OCI-LY1 (cell line): ENCODE results near the gene SPPL3.

Experiments used
- H2AFZ ChIP-seq: fragments of 200-600 bp; sonication (generic), shearing (Covaris generic); 2 replicates; pipeline ENCODE4 v1.6.0; 2014; ENCODE audit warnings: antibody characterized with exemption, mild to moderate bottlenecking, low read length
- H3F3A ChIP-seq: fragments of 200-600 bp; sonication (generic), shearing (Covaris generic); 2 replicates; pipeline ENCODE4 v1.6.0; 2014; ENCODE audit warnings: mild to moderate bottlenecking, antibody characterized with exemption, low read length, moderate library complexity; ENCODE audit not compliant: insufficient read depth
- H3K27ac ChIP-seq: fragments of 200-600 bp; sonication (generic); 2 replicates; pipeline ENCODE4 v1.5.1; 2014; ENCODE audit warnings: low read length, mixed run types, mild to moderate bottlenecking, low read depth; ENCODE audit not compliant: poor library complexity, severe bottlenecking
- H3K27me3 ChIP-seq: fragments of 200-600 bp; sonication (generic); 2 replicates; pipeline ENCODE4 v1.6.0; 2014; ENCODE audit warnings: antibody characterized with exemption, mild to moderate bottlenecking, low read length, moderate library complexity; ENCODE audit not compliant: insufficient read depth
- H3K36me3 ChIP-seq: fragments of 200-600 bp; sonication (generic); 2 replicates; pipeline ENCODE4 v1.6.1; 2014; ENCODE audit warnings: mild to moderate bottlenecking, antibody characterized with exemption, low read length, moderate library complexity, mixed read lengths; ENCODE audit not compliant: insufficient read depth
- H3K4me1 ChIP-seq: fragments of 200-600 bp; sonication (generic); 2 replicates; pipeline ENCODE4 v1.5.1; 2014; ENCODE audit warnings: mild to moderate bottlenecking, low read length, moderate library complexity; ENCODE audit not compliant: insufficient read depth, severe bottlenecking
- H3K4me2 ChIP-seq: fragments of 200-600 bp; sonication (generic), shearing (Covaris generic); 2 replicates; pipeline ENCODE4 v1.6.1; 2014; ENCODE audit warnings: low read length
- H3K4me3 ChIP-seq: fragments of 200-600 bp; sonication (generic); 2 replicates; pipeline ENCODE4 v1.5.1; 2014; ENCODE audit warnings: low read length, low read depth, mild to moderate bottlenecking, mixed read lengths; ENCODE audit not compliant: poor library complexity, severe bottlenecking
- H3K79me2 ChIP-seq: fragments of 200-600 bp; shearing (Covaris generic); 2 replicates; pipeline ENCODE4 v1.6.1; 2016; ENCODE audit warnings: mixed run types, low read length, mixed read lengths; ENCODE audit not compliant: insufficient read depth
- H3K9ac ChIP-seq: fragments of 200-600 bp; sonication (generic), shearing (Covaris generic); 2 replicates; pipeline ENCODE4 v1.6.1; 2014; ENCODE audit warnings: mild to moderate bottlenecking, low read length, mixed read lengths
- H3K9me2 ChIP-seq: fragments of 200-600 bp; sonication (generic), shearing (Covaris generic); 2 replicates; pipeline ENCODE4 v1.6.1; 2014; ENCODE audit warnings: low read depth, mild to moderate bottlenecking, low read length, mixed read lengths
- H3K9me3 ChIP-seq: fragments of 200-600 bp; shearing (Covaris generic); 2 replicates; pipeline ENCODE4 v1.6.1; 2014; ENCODE audit warnings: low read length, mixed read lengths
- H4K20me1 ChIP-seq: fragments of 200-600 bp; sonication (generic), shearing (Covaris generic); 2 replicates; pipeline ENCODE4 v1.6.0; 2016; ENCODE audit warnings: mild to moderate bottlenecking, low read length; ENCODE audit not compliant: insufficient read depth
- CTCF ChIP-seq: fragments of 200-600 bp; sonication (generic), shearing (Covaris generic); IDR thresholded peaks from 2 replicates; pipeline ENCODE4 v1.5.1; 2017; ENCODE audit warnings: mild to moderate bottlenecking, antibody characterized with exemption, low read length, moderate library complexity, mixed read lengths
- EZH2 ChIP-seq: fragments of 200-600 bp; sonication (generic), shearing (Covaris generic); IDR thresholded peaks from 2 replicates; pipeline ENCODE4 v1.8.0; 2017; ENCODE audit warnings: borderline replicate concordance, mixed run types, mild to moderate bottlenecking, antibody characterized with exemption, low read length, moderate library complexity, mixed read lengths

The SPPL3 gene

GRCh38 chr12:120930032-120930431, 25.9 kb upstream of the SPPL3 start:
- H3K9ac ChIP-seq = no peak overlapping the region
- no peaks in the 10 kb centered on the region for H3K79me2 ChIP-seq
- H3K27ac ChIP-seq = no peak overlapping the region

GRCh38 chr12:120928864-120929652, 24.9 kb upstream of the SPPL3 start:
- H3K27ac ChIP-seq = no peak overlapping the region
- no peaks in the 10 kb centered on the region for H3K27me3 ChIP-seq
- H3K79me2 ChIP-seq = no peaks in the 10 kb centered on the region
- no peaks in the 10 kb centered on the region for H3F3A ChIP-seq
- H3K4me3 ChIP-seq = no peak overlapping the region
- H3K9ac ChIP-seq = no peak overlapping the region
- no peaks in the 10 kb centered on the region for H3K4me1 ChIP-seq
- H4K20me1 ChIP-seq = no peaks in the 10 kb centered on the region
- H2AFZ ChIP-seq = no peak overlapping the region
- no peaks in the 10 kb centered on the region for H3K36me3 ChIP-seq
- H3K9me3 ChIP-seq = no peaks in the 10 kb centered on the region
- no peaks in the 10 kb centered on the region for H3K9me2 ChIP-seq
- TF ChIP-seq EZH2 = no peak
- no peak overlapping the region for H3K4me2 ChIP-seq

More at GRCh38 chr12:120930032-120930431, 25.9 kb upstream of the SPPL3 start:
- Histone ChIP-seq H3K27me3 (no peaks in the 10 kb centered on the region), H3K9me2 (no peaks in the 10 kb centered on the region), H3K4me1 (no peaks in the 10 kb centered on the region), H4K20me1 (no peaks in the 10 kb centered on the region), H3K36me3 (no peaks in the 10 kb centered on the region), H2AFZ (no peak overlapping the region), H3K4me3 (no peak overlapping the region), H3F3A (no peaks in the 10 kb centered on the region), H3K4me2 (no peak overlapping the region), H3K9me3 (no peaks in the 10 kb centered on the region)
- TF ChIP-seq CTCF (no peak), EZH2 (no peak)

- Histone ChIP-seq H3K79me2 (no peaks in the 10 kb centered on the region), H4K20me1 (no peaks in the 10 kb centered on the region), H3K4me3 (no peak overlapping the region), H3F3A (no peaks in the 10 kb centered on the region), H3K4me1 (no peaks in the 10 kb centered on the region), H3K27ac (no peak overlapping the region), H3K9me2 (no peaks in the 10 kb centered on the region), H3K9me3 (no peaks in the 10 kb centered on the region), H3K9ac (no peak overlapping the region), H3K36me3 (no peaks in the 10 kb centered on the region), H3K4me2 (no peak overlapping the region), H2AFZ (no peak overlapping the region), H3K27me3 (no peaks in the 10 kb centered on the region)
- no peak for TF ChIP-seq EZH2
- no peak for TF ChIP-seq CTCF
These were observed 21.8 kb upstream of the SPPL3 start for GRCh38 chr12:120925740-120926563.
